Left lung (tissue), 10 donors: Measurements from ENCODE around the gene ADAP1. TPM values are rescaled to one million over a fixed set of nuclear protein-coding genes. Genes with fewer than 3 reads are reported as not detected.

Source experiments
- ATAC-seq: fragments of 200-7000 bp; cut with Tn5 transposase; one replicate; pipeline ENCODE4 v1.9.1; 2020; ENCODE audit warnings: moderate library complexity
- DNase-seq, 4 donors: peaks; one replicate each; pipeline ENCODE4 v3.0.0-alpha.2; 2013 to 2020
- H3K27ac ChIP-seq, 2 donors: fragments of 200-600 bp; sonication (generic) in 1 of 2; one replicate each; pipeline versions ENCODE4 v1.5.0 to v1.8.0; 2020 to 2021
- H3K27me3 ChIP-seq, 2 donors: fragments of 200-600 bp; sonication (generic) in 1 of 2; one replicate each; pipeline versions ENCODE4 v1.5.0 to v1.8.0; 2020 to 2021
- H3K36me3 ChIP-seq, 2 donors: fragments of 200-600 bp; sonication (generic) in 1 of 2; one replicate each; pipeline versions ENCODE4 v1.5.0 to v1.8.0; 2020 to 2021
- H3K4me1 ChIP-seq, 2 donors: fragments of 200-600 bp; one replicate each; pipeline ENCODE4 v1.8.0; 2021
- H3K4me3 ChIP-seq, 2 donors: fragments of 200-600 bp; sonication (generic) in 1 of 2; one replicate each; pipeline versions ENCODE4 v1.5.0 to v1.8.0; 2020 to 2021; ENCODE audit warnings: mild to moderate bottlenecking in 1 of 2
- H3K9me3 ChIP-seq, 2 donors: fragments of 200-600 bp; sonication (generic) in 1 of 2; one replicate each; pipeline versions ENCODE4 v1.5.0 to v1.8.0; 2020 to 2021
- CTCF ChIP-seq, 2 donors: fragments of 200-600 bp; sonication (generic) in 1 of 2; IDR thresholded peaks; one replicate each; pipeline versions ENCODE4 v1.5.0 to v1.8.0; 2021; ENCODE audit warnings: antibody characterized with exemption in 2 of 2
- intact Hi-C, 2 donors: fragments of 100-400 bp; cut with DNase I; formaldehyde crosslinking; loops; one replicate each; pipeline versions ENCODE4 v1.11.2 to v1.14.2; 2022
- polyA plus RNA-seq, 6 donors: library from polyadenylated mRNA; unstranded; fragments of 120-200 nt; gene quantifications; one replicate each; pipeline ENCODE4 v1.2.1, GENCODE V29; 2013; ENCODE audit not compliant: insufficient read length in 6 of 6
- total RNA-seq, 2 donors: library from RNA; stranded (reverse); fragmentation: NEBNext Ultra II Directional; extraction: Animal tissue kit (Norgen Biotek cat#: 25700); gene quantifications; one replicate each; pipeline ENCODE4 v1.2.1, GENCODE V29; 2021
- donor health status: DM: no; HTN: yes; CAD: no.
- donor health status: DM: no; HTN: no; CAD: no.

ADAP1 gene
- total and polyA plus RNA-seq, 8 donors = 5.1 to 35.1 (median 8.5) TPM

- H3K27ac ChIP-seq = no peak overlapping the region
- DNase-seq (no peak), ATAC-seq (no peak)
- no peak for TF ChIP-seq CTCF (IDR thresholded peaks at IDR 0.05)
- H3K4me3 ChIP-seq = peak overlapping the region in 1 of 2 donors; percentile 89
- H3K4me1 ChIP-seq = peaks cover 17 to 46% of the 10 kb centered on the region in 2 donors
- H3K36me3 ChIP-seq = peaks cover 6 to 49% of the 10 kb centered on the region in 2 donors
- no peaks in the 10 kb centered on the region for H3K27me3 ChIP-seq
- no peaks in the 10 kb centered on the region for H3K9me3 ChIP-seq
- intact Hi-C loops = no loop called here
Observed at GRCh38 chr7:973312-973711, 18.8 kb upstream of the ADAP1 start.

GRCh38 chr7:972676-973309 lies 18.3 kb upstream of the ADAP1 start:
- H3K27me3 ChIP-seq = no peaks in the 10 kb centered on the region
- TF ChIP-seq CTCF (IDR thresholded peaks at IDR 0.05) = no peak
- intact Hi-C loops = no loop called here
- H3K4me3 ChIP-seq = no peak overlapping the region
- peaks cover 6 to 54% of the 10 kb centered on the region in 2 donors for H3K36me3 ChIP-seq
- H3K9me3 ChIP-seq = no peaks in the 10 kb centered on the region
- DNase-seq = no peak
- no peak for ATAC-seq
- no peak overlapping the region for H3K27ac ChIP-seq
- peaks cover 17 to 48% of the 10 kb centered on the region in 2 donors for H3K4me1 ChIP-seq

GRCh38 chr7:972110-972509 lies 17.6 kb upstream of the ADAP1 start:
- H3K4me1 ChIP-seq = peaks cover 17 to 49% of the 10 kb centered on the region in 2 donors
- H3K27me3 ChIP-seq = no peaks in the 10 kb centered on the region
- no peak overlapping the region for H3K4me3 ChIP-seq
- peaks cover 6 to 61% of the 10 kb centered on the region in 2 donors for H3K36me3 ChIP-seq
- TF ChIP-seq CTCF (IDR thresholded peaks at IDR 0.05) = no peak
- DNase-seq = no peak
- ATAC-seq = no peak
- no peak overlapping the region for H3K27ac ChIP-seq
- intact Hi-C loops = no loop called here
- H3K9me3 ChIP-seq = no peaks in the 10 kb centered on the region

GRCh38 chr7:970744-971143 lies 16.3 kb upstream of the ADAP1 start:
- H3K4me1 ChIP-seq = peaks cover 17 to 58% of the 10 kb centered on the region in 2 donors
- intact Hi-C loops = no loop called here
- ATAC-seq = no peak
- DNase-seq = no peak
- H3K27me3 ChIP-seq = no peaks in the 10 kb centered on the region
- H3K36me3 ChIP-seq = peaks cover 6 to 70% of the 10 kb centered on the region in 2 donors
- no peak overlapping the region for H3K27ac ChIP-seq
- no peaks in the 10 kb centered on the region for H3K9me3 ChIP-seq
- no peak overlapping the region for H3K4me3 ChIP-seq
- TF ChIP-seq CTCF (IDR thresholded peaks at IDR 0.05) = no peak

GRCh38 chr7:969403-969802 lies 14.9 kb upstream of the ADAP1 start:
- Histone ChIP-seq H3K27ac (no peak overlapping the region), H3K27me3 (no peaks in the 10 kb centered on the region), H3K4me1 (peaks cover 22 to 67% of the 10 kb centered on the region in 2 donors), H3K4me3 (no peak overlapping the region), H3K9me3 (no peaks in the 10 kb centered on the region), H3K36me3 (peaks cover 6 to 70% of the 10 kb centered on the region in 2 donors)
- no peak for TF ChIP-seq CTCF (IDR thresholded peaks at IDR 0.05)
- no peak for ATAC-seq
- intact Hi-C loops = no loop called here
- DNase-seq = peak in 1 of 4 donors; percentile 60
